Calu3 (cell line): ENCODE measurements around the gene SCN2B. TPM values are rescaled to one million over a fixed set of nuclear protein-coding genes. Genes with fewer than 3 reads are reported as not detected.

Source experiments
- BruUV-seq: library from RNA; stranded (reverse); fragments of 400-500 nt; replicated peaks from 2 replicates; lab custom pipeline; 2021; lab: Mats Ljungman, UMichigan
- CTCF ChIA-PET: fragments of 300-600 bp; sonication (Branson Sonifier 250); formaldehyde crosslinking; loops from one replicate; lab custom pipeline; 2022; ENCODE audit warnings: antibody characterized with exemption; lab: Charles Lee
- DNase-seq: peaks from one replicate; pipeline ENCODE4 v3.0.0; 2022
- H3K27ac Mint-ChIP-seq: one replicate; pipeline ENCODE4 v1.8.0; 2022; ENCODE audit warnings: mixed read lengths; ENCODE audit not compliant: unreplicated experiment
- H3K27me3 Mint-ChIP-seq: one replicate; pipeline ENCODE4 v1.8.0; 2022; ENCODE audit warnings: mixed read lengths; ENCODE audit not compliant: unreplicated experiment
- H3K36me3 Mint-ChIP-seq: one replicate; pipeline ENCODE4 v1.8.0; 2022; ENCODE audit warnings: mild to moderate bottlenecking, moderate library complexity, mixed read lengths; ENCODE audit not compliant: insufficient read depth, unreplicated experiment
- H3K4me1 Mint-ChIP-seq: one replicate; pipeline ENCODE4 v1.8.0; 2022; ENCODE audit warnings: mild to moderate bottlenecking, low read depth, mixed read lengths; ENCODE audit not compliant: unreplicated experiment
- H3K4me3 Mint-ChIP-seq: one replicate; pipeline ENCODE4 v1.8.0; 2022; ENCODE audit warnings: mild to moderate bottlenecking, low read depth, moderate library complexity, mixed read lengths; ENCODE audit not compliant: unreplicated experiment
- H3K9me3 Mint-ChIP-seq: one replicate; pipeline ENCODE4 v1.8.0; 2022; ENCODE audit warnings: low read depth, mixed read lengths; ENCODE audit not compliant: unreplicated experiment
- intact Hi-C: fragments of 100-400 bp; cut with micrococcal nuclease; formaldehyde crosslinking; loops from one replicate; pipeline ENCODE4 v1.10.0; 2022; ENCODE audit not compliant: unreplicated experiment
- total RNA-seq: library from RNA; stranded (reverse); gene quantifications from 2 replicates; pipeline ENCODE4 v1.2.3, GENCODE V29; 2022
- TF ChIP-seq, protein P1 (sequence below): fragments of 200-600 bp; IDR thresholded peaks from one replicate; pipeline ENCODE4 v1.8.0; 2022; ENCODE audit warnings: antibody characterized with exemption; ENCODE audit not compliant: unreplicated experiment

Gene SCN2B
- total RNA-seq, 1 experiment from 2014 or later: not detected

DNA sequence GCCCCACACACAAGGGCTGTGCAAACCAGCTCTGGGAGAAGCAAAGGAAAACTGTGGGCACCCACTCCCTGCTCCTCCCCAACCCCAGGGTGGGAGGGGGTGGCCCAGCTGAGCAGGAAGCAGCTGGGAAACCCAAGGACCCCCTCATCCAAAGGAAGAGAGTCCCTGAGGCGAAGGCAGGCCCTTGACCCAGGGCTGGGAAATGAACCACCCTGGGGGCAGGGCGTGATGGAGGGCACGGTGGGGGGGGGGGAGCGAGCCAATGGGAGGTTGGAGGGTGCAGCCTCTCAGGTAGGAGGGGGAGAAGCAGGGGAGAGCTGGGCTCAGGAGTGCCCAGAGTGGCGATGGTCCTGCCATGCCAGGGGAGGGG lies 40.7 kb downstream of the SCN2B start:
- CTCF ChIA-PET: no interaction called here
- Mint-ChIP-seq H3K27ac (no peak overlapping the region), H3K27me3 (peaks cover 61% of the 10 kb centered on the region), H3K9me3 (no peaks in the 10 kb centered on the region), H3K36me3 (no peaks in the 10 kb centered on the region), H3K4me1 (peaks cover 8% of the 10 kb centered on the region), H3K4me3 (no peak overlapping the region)
- DNase-seq: no peak
- TF ChIP-seq, protein P1, sequence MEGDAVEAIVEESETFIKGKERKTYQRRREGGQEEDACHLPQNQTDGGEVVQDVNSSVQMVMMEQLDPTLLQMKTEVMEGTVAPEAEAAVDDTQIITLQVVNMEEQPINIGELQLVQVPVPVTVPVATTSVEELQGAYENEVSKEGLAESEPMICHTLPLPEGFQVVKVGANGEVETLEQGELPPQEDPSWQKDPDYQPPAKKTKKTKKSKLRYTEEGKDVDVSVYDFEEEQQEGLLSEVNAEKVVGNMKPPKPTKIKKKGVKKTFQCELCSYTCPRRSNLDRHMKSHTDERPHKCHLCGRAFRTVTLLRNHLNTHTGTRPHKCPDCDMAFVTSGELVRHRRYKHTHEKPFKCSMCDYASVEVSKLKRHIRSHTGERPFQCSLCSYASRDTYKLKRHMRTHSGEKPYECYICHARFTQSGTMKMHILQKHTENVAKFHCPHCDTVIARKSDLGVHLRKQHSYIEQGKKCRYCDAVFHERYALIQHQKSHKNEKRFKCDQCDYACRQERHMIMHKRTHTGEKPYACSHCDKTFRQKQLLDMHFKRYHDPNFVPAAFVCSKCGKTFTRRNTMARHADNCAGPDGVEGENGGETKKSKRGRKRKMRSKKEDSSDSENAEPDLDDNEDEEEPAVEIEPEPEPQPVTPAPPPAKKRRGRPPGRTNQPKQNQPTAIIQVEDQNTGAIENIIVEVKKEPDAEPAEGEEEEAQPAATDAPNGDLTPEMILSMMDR: no peak
- no TSS peak for BruUV-seq
- intact Hi-C loops: no loop called here

DNA sequence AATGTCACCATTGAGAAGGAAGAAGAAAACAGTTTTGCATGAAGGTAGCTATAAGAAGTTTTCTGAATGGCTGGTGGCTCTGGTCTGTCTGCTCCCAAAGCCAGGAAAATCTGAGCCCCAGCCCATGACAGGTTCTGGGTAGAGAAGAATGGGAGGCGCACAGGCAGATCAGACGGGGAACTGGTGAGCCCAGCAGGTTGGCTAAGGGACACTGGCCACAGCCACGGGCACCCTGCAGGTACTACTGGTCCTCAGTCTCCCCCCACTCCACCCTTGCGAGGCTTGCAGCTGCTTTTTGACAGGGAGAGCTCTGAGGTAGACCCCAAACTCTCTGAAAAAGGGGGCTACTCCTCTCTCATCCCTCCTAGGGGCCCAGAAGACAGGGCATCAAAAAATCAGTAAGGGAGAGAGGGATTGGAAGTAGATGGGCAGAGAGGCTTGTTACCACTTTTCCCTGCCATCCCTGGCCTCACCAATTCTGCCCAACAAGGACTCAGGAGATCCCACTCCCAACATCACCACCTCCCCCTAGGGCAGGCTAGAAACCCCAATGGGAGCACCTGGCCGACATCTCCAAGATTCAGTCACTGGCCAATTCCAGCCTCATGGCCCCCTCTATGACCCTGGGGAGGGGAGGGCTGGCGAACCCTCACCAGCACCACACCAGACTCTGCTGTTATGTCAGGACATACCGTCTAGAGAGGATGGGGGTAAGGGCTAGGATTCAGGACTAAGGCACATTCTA lies 41.2 kb downstream of the SCN2B start:
- Mint-ChIP-seq H3K27me3 (peaks cover 55% of the 10 kb centered on the region), H3K27ac (no peak overlapping the region)
- CTCF ChIA-PET: no interaction called here

DNA sequence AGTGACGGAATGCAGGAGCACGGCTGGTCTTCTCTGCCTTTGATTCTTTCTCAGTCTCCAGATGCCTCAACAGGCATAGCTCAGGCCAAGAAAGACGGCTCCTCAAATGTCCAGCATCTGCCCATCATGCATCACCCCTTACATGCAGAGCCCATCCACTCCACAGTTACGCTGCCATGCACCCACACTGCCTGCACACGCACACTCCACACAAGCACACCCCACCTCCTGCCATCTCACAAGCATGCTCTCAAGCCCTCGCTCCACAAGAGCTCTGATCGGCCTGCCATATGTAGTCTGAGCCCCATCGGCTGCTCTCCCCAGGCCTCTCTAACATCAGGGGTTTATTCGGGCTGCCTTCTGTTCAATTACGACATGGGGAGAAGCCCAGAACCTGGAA lies 42.6 kb downstream of the SCN2B start:
- Mint-ChIP-seq H3K9me3 (no peaks in the 10 kb centered on the region), H3K36me3 (no peaks in the 10 kb centered on the region), H3K27me3 (peaks cover 41% of the 10 kb centered on the region), H3K27ac (no peak overlapping the region), H3K4me3 (no peak overlapping the region), H3K4me1 (peaks cover 17% of the 10 kb centered on the region)
- no peak for DNase-seq
- no TSS peak for BruUV-seq
- TF ChIP-seq, protein P1: no peak
- intact Hi-C loops: no loop called here
- CTCF ChIA-PET: no interaction called here

More for the DNA sequence above, 41.2 kb downstream of the SCN2B start:
- Mint-ChIP-seq H3K4me1 (peaks cover 8% of the 10 kb centered on the region), H3K4me3 (no peak overlapping the region), H3K36me3 (no peaks in the 10 kb centered on the region), H3K9me3 (no peaks in the 10 kb centered on the region)
- TF ChIP-seq, protein P1: no peak
- no TSS peak for BruUV-seq
- intact Hi-C loops: no loop called here
- no peak for DNase-seq

DNA sequence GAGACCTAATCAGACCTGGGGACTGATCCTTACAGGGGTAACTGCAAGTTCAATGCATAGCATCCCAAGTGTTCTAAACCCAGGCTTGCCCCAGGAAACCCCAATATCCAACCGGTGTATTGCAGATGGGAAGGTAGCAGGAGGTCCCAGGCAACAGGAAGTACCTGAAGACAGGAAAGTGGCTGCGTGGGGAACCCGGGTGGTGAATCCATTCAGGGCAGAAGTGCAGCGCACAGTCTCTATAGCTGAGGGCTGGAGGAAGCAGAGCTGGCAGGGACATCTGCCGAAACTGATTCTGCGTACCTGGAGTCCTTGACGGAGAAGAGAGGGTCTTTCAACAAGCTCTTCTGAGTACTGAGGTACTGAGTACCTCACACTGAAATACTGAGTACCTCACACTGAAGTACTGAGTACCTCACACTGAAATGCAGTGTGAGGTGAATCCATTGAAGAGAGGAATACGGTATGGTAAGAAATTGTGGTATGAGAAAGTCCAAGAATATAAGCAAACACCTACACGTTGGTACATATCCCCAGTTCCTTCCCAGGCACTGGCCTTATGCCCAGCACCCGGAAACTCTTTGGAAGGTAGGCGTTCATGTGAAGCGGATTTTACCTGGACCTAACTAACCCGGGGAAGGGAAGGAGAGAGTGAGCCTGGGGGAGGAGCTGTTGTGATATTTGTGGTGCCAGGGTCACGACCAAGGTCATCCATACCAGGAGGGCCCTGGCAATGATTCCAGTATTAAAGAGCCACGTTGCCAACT lies 43.9 kb downstream of the SCN2B start:
- Mint-ChIP-seq H3K9me3 (no peaks in the 10 kb centered on the region), H3K4me1 (peaks cover 17% of the 10 kb centered on the region), H3K27me3 (peaks cover 29% of the 10 kb centered on the region), H3K36me3 (no peaks in the 10 kb centered on the region), H3K27ac (no peak overlapping the region), H3K4me3 (no peak overlapping the region)
- BruUV-seq: no TSS peak
- CTCF ChIA-PET: no interaction called here
- no peak for DNase-seq
- TF ChIP-seq, protein P1: no peak
- intact Hi-C loops: no loop called here
